Measurements from ENCODE around the gene C2orf49. TPM values are rescaled to one million over a fixed set of nuclear protein-coding genes. Genes with fewer than 3 reads are reported as not detected.

C2orf49 gene
- total RNA-seq, 1 donor from 2014 or later = 20.8 TPM

DNA sequence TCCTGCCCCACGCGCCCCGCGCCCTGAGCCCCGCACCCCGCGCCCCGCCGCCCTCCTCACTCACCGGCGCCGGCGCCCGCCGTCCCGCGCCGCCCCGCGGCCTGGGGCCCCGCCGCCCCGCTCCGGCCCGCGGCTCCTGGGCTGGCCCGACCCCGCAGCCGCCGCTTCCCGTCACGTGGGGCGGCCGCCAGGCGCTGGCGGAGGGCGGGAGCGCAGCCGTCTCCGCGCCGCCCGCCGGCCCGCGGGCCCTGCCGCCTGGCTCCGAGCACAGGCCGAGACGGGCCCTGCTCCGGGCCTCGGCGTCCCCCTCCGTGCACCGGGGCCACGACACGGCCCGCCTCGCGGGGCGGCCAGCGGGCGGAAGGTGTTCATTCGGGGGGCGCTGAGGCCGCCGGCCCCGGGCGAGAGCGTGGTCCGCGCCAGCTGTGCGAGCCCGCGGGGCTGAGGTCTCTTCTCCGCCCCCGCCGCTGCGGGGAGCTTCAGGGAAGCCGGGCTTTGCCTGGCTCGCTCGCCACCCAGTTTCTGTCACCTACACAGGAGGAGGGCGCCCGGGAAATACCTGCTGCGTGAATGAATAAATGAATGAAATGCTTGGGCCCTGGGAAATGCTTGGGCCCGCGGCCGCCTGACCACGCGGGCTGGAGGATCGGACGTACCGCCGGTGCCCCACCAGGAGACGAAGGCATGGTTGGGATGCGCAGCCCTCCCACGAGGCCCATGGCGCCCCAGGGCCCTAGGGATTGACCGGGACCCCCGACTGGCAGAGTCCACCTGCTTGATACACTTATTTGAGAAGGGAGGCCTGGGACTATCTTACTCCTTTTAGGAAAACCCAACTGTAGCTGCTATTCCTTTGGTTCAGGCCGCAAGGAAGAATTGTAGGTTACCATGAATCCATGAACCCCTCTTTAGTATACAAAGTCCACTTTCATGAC is 7.5 kb upstream of the C2orf49 start, which contains the start of gene TGFBRAP1:
Gene TGFBRAP1, minus strand, starts transcription at position 175 of the 935 bp plus-strand sequence. CDS start 21,434 bp downstream, outside the sequence.
- H3K27ac Mint-ChIP-seq = peak within 1 kb of the TSS; percentile 99
- peak in 1 of 2 experiments; percentile 59 for DNase-seq (ENCODE audit: low spot score in 2 of 2, unreplicated experiment in 2 of 2)
- no peaks in the 10 kb centered on the region for H3K36me3 Mint-ChIP-seq
- no peaks in the 10 kb centered on the region for H3K27me3 Mint-ChIP-seq (ENCODE audit: low read depth)
- H3K4me1 Mint-ChIP-seq = peaks cover 34% of the 10 kb centered on the region
- H3K9me3 Mint-ChIP-seq = no peaks in the 10 kb centered on the region
- TF ChIP-seq, protein P1, sequence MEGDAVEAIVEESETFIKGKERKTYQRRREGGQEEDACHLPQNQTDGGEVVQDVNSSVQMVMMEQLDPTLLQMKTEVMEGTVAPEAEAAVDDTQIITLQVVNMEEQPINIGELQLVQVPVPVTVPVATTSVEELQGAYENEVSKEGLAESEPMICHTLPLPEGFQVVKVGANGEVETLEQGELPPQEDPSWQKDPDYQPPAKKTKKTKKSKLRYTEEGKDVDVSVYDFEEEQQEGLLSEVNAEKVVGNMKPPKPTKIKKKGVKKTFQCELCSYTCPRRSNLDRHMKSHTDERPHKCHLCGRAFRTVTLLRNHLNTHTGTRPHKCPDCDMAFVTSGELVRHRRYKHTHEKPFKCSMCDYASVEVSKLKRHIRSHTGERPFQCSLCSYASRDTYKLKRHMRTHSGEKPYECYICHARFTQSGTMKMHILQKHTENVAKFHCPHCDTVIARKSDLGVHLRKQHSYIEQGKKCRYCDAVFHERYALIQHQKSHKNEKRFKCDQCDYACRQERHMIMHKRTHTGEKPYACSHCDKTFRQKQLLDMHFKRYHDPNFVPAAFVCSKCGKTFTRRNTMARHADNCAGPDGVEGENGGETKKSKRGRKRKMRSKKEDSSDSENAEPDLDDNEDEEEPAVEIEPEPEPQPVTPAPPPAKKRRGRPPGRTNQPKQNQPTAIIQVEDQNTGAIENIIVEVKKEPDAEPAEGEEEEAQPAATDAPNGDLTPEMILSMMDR (IDR thresholded peaks at IDR 0.05; ENCODE audit: unreplicated experiment) = no peak
- H3K4me3 Mint-ChIP-seq = peak within 1 kb of the TSS; percentile 85

DNA sequence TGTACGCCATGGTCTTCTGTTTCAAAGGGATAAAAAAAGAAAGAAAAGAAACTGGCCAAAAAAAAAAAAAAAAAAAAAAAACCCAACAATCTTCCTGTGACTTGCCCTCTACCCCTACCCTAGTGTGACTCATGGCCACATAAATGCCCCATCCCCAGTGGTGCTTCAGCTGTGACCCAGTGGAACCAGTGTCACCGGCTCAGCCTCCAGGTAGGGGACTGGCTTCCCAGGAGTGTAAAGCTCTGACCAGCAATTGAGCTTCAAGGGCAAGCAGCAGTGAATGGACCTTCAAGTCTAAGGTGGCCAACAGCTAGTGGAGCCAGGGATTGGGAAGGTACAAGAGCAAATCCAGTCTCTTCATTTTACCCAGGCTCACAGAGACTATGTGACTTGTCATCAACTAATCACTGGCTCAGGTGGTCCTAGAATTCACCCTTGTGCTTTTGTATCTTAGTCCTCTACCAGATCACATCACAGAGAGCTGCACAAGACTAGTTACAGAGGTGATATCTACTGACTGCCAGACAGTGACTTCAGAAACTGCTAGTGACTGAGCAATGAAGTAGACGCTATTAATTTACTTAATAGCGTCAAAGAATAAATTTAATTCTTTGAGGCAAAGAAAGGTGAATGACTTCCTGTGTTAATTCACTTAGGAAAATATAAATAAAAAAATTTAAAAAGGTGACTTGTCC is 6.5 kb upstream of the C2orf49 start:
- Mint-ChIP-seq H3K4me3 (peak overlapping the region; percentile 85), H3K9me3 (no peaks in the 10 kb centered on the region), H3K36me3 (no peaks in the 10 kb centered on the region), H3K4me1 (peaks cover 26% of the 10 kb centered on the region), H3K27me3 (ENCODE audit: low read depth) (no peaks in the 10 kb centered on the region), H3K27ac (peak overlapping the region; percentile 99)
- TF ChIP-seq, protein P1 (IDR thresholded peaks at IDR 0.05; ENCODE audit: unreplicated experiment) = no peak
- DNase-seq (ENCODE audit: low spot score in 2 of 2, unreplicated experiment in 2 of 2) = no peak

DNA sequence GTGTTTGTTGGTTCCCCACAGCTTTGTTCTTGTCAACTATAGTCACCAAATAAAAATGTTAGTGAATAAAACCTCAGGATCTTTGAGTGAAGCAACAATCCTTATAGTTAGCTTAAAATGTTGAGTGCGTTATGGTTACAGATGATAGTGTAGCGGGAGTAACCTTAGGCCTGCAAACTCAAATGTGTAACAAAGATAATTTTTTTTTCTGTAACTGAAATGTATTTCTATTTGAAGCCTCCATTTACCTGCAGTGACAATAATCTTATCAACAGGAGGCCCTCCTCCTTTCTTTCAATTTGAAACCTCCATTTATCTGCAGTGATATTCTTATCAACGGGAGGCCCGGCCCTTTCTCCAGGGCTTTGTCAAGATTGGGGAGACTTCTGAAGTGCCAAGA is 3.1 kb upstream of the C2orf49 start:
- Mint-ChIP-seq H3K36me3 (no peaks in the 10 kb centered on the region), H3K27ac (no peak overlapping the region), H3K27me3 (ENCODE audit: low read depth) (no peaks in the 10 kb centered on the region), H3K4me3 (no peak overlapping the region), H3K4me1 (peaks cover 36% of the 10 kb centered on the region), H3K9me3 (no peaks in the 10 kb centered on the region)
- DNase-seq (ENCODE audit: low spot score in 2 of 2, unreplicated experiment in 2 of 2) = no peak
- TF ChIP-seq, protein P1 (IDR thresholded peaks at IDR 0.05; ENCODE audit: unreplicated experiment) = no peak

DNA sequence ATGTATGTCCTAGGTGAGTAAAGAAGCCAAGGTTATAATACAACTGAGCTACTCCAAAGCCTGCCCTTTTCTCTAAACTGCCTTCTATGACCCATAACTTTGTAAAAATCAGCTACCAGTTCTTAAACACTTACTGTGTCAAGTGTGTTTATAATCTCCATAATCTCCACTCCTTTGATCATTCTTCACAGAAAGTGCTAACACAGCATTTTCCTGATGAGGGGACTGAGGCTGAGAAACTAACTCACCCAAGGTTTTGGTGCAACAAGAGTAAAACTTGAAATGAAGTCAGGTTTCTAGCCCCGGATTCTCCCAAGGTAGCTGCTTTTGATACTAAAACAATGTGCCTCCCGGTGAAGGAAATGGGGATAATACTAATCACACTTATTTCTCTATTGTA is 1.9 kb upstream of the C2orf49 start:
- Mint-ChIP-seq H3K4me3 (peak overlapping the region; percentile 100), H3K9me3 (no peaks in the 10 kb centered on the region), H3K27me3 (ENCODE audit: low read depth) (no peaks in the 10 kb centered on the region), H3K27ac (peak overlapping the region; percentile 12), H3K4me1 (peaks cover 33% of the 10 kb centered on the region), H3K36me3 (peaks cover 1% of the 10 kb centered on the region)
- DNase-seq (ENCODE audit: low spot score in 2 of 2, unreplicated experiment in 2 of 2) = no peak
- TF ChIP-seq, protein P1 (IDR thresholded peaks at IDR 0.05; ENCODE audit: unreplicated experiment) = no peak

DNA sequence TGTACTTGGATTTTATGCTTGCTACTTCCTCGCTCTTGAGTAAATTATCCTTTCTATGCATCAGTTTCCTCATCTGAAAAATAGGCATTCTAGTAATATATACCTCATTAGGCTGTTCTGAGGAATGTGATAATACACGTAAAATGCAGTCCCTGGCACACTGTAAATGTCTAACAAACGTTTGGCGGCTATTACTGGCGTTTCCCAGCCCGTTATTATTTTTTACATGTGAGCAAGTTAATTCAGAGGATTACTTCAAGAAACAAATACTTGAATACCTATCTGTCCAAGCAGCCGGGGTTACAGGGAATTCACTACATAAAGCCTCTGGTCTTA is 586 bp upstream of the C2orf49 start:
- peaks cover 5% of the 10 kb centered on the region for H3K36me3 Mint-ChIP-seq
- H3K27ac Mint-ChIP-seq = peak overlapping the region; percentile 100
- TF ChIP-seq, protein P1 (IDR thresholded peaks at IDR 0.05; ENCODE audit: unreplicated experiment) = no peak
- no peaks in the 10 kb centered on the region for H3K27me3 Mint-ChIP-seq (ENCODE audit: low read depth)
- H3K9me3 Mint-ChIP-seq = no peaks in the 10 kb centered on the region
- H3K4me3 Mint-ChIP-seq = peak overlapping the region; percentile 100
- peaks cover 30% of the 10 kb centered on the region for H3K4me1 Mint-ChIP-seq
- DNase-seq (ENCODE audit: low spot score in 2 of 2, unreplicated experiment in 2 of 2) = no peak

Measured in mesothelial cell of epicardium (in vitro differentiated cells).